ENCODE data around the gene GPATCH8. TPM values are rescaled to one million over a fixed set of nuclear protein-coding genes. Genes with fewer than 3 reads are reported as not detected.

Gene GPATCH8
- total and polyA plus RNA-seq, 10 of the 15 experiments (the other 5 are each of a cell fraction or from before 2014, with no cell fraction given) = 11.7 to 45.1 (median 21.3) TPM

DNA sequence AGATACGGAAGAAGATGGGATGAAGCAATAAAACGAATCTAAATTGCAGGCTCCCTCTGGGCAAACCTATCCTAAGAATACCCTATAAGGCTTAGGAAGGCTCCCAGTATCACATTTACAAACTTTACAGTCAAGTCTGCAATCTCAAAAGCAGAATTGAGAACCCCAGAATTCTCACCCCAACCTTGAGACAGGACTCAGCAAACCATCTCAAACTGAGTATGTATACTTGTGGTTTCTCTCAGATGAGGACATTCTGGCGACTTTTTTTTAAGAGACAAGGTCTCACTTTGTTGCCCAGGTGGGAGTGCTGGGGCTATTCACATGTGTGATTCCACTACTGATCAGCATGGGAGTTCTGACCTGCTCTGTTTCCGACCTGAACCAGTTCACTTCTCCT, 94.4 kb downstream of the GPATCH8 start:
- peaks cover 16% of the 10 kb centered on the region for H3K4me1 ChIP-seq (ENCODE audit: control insufficient read depth, insufficient read depth, low read length)
- no peaks in the 10 kb centered on the region for H3K79me2 ChIP-seq (ENCODE audit: control insufficient read depth, insufficient read depth, low read length)
- H3K9ac ChIP-seq (ENCODE audit: control insufficient read depth, insufficient read depth, low read length) = no peak overlapping the region
- H3K4me3 ChIP-seq = no peak overlapping the region
- ChIA-PET SMC1A (ENCODE audit: uncharacterized antibody, unreplicated experiment) (no interaction called here), RAD21 (ENCODE audit: unreplicated experiment) (no interaction called here), POLR2A (interaction anchor here (1.2 kb wide), 1 partner anchor 16 kb away, joined by 5 read pairs; no protein-coding TSS in a partner anchor), CTCF (no interaction called here)
- H2AFZ ChIP-seq (ENCODE audit: control insufficient read depth, low read depth, low read length) = no peak overlapping the region
- BruUV-seq (replicated peaks) = no TSS peak
- intact Hi-C loops (cut with micrococcal nuclease; ENCODE audit: unreplicated experiment) (no loop called here), in situ Hi-C loops (cut with MboI) (no loop called here)
- no peaks in the 10 kb centered on the region for H4K20me1 ChIP-seq (ENCODE audit: control insufficient read depth, insufficient read depth)
- no peaks in the 10 kb centered on the region; the same call in 1 of the 3 replicates for H3K9me3 ChIP-seq (replicated peaks; ENCODE audit: control insufficient read depth, insufficient read depth, low read length)
- WGBS (ENCODE audit: insufficient coverage, insufficient replicate concordance, low lambda C conversion rate, missing lambda C conversion rate) = 46% methylated on average over 4 of the region's 4 CpGs
- H3K27ac ChIP-seq (ENCODE audit: control insufficient read depth, insufficient read depth) = peak overlapping the region; percentile 35
- FAIRE-seq (no peak), DNase-seq (ENCODE audit: low read depth, low spot score) (no peak), ATAC-seq (peak; percentile 69)
- H3K4me2 ChIP-seq (ENCODE audit: control insufficient read depth, insufficient read depth) = no peak overlapping the region
- H3K36me3 ChIP-seq (ENCODE audit: control insufficient read depth in 2 of 2, insufficient read depth in 2 of 2, low read length in 1 of 2) = peaks cover 0 to 6% of the 10 kb centered on the region in 2 experiments; a peak in 1 of 4 replicates
- no peaks in the 10 kb centered on the region for H3K27me3 ChIP-seq (replicated peaks in 1 of 2; ENCODE audit: control insufficient read depth in 2 of 2, insufficient read depth in 2 of 2, low read length in 1 of 2)
- TF ChIP-seq, protein P1, sequence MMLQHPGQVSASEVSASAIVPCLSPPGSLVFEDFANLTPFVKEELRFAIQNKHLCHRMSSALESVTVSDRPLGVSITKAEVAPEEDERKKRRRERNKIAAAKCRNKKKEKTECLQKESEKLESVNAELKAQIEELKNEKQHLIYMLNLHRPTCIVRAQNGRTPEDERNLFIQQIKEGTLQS (IDR thresholded peaks at IDR 0.05; ENCODE audit: borderline replicate concordance, extremely low read depth, low read depth, low read length) = no peak
- TF ChIP-seq RELA (IDR thresholded peaks at IDR 0.05; ENCODE audit: borderline replicate concordance, partially characterized antibody) = no peak
- TF ChIP-seq CREM (IDR thresholded peaks at IDR 0.05; ENCODE audit: low read depth) = no peak
- TF ChIP-seq, protein P2, sequence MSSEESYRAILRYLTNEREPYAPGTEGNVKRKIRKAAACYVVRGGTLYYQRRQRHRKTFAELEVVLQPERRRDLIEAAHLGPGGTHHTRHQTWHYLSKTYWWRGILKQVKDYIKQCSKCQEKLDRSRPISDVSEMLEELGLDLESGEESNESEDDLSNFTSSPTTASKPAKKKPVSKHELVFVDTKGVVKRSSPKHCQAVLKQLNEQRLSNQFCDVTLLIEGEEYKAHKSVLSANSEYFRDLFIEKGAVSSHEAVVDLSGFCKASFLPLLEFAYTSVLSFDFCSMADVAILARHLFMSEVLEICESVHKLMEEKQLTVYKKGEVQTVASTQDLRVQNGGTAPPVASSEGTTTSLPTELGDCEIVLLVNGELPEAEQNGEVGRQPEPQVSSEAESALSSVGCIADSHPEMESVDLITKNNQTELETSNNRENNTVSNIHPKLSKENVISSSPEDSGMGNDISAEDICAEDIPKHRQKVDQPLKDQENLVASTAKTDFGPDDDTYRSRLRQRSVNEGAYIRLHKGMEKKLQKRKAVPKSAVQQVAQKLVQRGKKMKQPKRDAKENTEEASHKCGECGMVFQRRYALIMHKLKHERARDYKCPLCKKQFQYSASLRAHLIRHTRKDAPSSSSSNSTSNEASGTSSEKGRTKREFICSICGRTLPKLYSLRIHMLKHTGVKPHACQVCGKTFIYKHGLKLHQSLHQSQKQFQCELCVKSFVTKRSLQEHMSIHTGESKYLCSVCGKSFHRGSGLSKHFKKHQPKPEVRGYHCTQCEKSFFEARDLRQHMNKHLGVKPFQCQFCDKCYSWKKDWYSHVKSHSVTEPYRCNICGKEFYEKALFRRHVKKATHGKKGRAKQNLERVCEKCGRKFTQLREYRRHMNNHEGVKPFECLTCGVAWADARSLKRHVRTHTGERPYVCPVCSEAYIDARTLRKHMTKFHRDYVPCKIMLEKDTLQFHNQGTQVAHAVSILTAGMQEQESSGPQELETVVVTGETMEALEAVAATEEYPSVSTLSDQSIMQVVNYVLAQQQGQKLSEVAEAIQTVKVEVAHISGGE (CRISPR knock-in tag; IDR thresholded peaks at IDR 0.05) = no peak
- no peak for TF ChIP-seq RAD21 (IDR thresholded peaks at IDR 0.05; ENCODE audit: insufficient read depth, low read depth, low read length)
- TF ChIP-seq MEF2B (IDR thresholded peaks at IDR 0.05; ENCODE audit: partially characterized antibody, poor library complexity, severe bottlenecking) = no peak
- TF ChIP-seq RUNX3 (IDR thresholded peaks at IDR 0.05; ENCODE audit: low read length) = peak; percentile 80
- no peak for TF ChIP-seq ZNF622 (IDR thresholded peaks at IDR 0.05)
- no peak for TF ChIP-seq MEF2A (IDR thresholded peaks at IDR 0.05; ENCODE audit: insufficient read depth, low read depth, low read length)
- TF ChIP-seq ZBED1 (IDR thresholded peaks at IDR 0.05; ENCODE audit: borderline replicate concordance) = no peak
- 0 out of 2 replicates have a peak, but pooled peaks have one; percentile 22 for TF ChIP-seq EED (IDR thresholded peaks at IDR 0.05; ENCODE audit: low read depth)
- no peak for TF ChIP-seq ZNF217 (IDR thresholded peaks at IDR 0.05)
- TF ChIP-seq SPI1 (IDR thresholded peaks at IDR 0.05; ENCODE audit: borderline replicate concordance, insufficient read depth, low read depth, low read length) = peak; percentile 66
- TF ChIP-seq, protein P3, sequence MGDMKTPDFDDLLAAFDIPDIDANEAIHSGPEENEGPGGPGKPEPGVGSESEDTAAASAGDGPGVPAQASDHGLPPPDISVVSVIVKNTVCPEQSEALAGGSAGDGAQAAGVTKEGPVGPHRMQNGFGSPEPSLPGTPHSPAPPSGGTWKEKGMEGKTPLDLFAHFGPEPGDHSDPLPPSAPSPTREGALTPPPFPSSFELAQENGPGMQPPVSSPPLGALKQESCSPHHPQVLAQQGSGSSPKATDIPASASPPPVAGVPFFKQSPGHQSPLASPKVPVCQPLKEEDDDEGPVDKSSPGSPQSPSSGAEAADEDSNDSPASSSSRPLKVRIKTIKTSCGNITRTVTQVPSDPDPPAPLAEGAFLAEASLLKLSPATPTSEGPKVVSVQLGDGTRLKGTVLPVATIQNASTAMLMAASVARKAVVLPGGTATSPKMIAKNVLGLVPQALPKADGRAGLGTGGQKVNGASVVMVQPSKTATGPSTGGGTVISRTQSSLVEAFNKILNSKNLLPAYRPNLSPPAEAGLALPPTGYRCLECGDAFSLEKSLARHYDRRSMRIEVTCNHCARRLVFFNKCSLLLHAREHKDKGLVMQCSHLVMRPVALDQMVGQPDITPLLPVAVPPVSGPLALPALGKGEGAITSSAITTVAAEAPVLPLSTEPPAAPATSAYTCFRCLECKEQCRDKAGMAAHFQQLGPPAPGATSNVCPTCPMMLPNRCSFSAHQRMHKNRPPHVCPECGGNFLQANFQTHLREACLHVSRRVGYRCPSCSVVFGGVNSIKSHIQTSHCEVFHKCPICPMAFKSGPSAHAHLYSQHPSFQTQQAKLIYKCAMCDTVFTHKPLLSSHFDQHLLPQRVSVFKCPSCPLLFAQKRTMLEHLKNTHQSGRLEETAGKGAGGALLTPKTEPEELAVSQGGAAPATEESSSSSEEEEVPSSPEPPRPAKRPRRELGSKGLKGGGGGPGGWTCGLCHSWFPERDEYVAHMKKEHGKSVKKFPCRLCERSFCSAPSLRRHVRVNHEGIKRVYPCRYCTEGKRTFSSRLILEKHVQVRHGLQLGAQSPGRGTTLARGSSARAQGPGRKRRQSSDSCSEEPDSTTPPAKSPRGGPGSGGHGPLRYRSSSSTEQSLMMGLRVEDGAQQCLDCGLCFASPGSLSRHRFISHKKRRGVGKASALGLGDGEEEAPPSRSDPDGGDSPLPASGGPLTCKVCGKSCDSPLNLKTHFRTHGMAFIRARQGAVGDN (IDR thresholded peaks at IDR 0.05) = no peak
- no peak for TF ChIP-seq ZNF207 (IDR thresholded peaks at IDR 0.05; ENCODE audit: borderline replicate concordance)
- no peak for TF ChIP-seq RCOR1 (conservative IDR thresholded peaks at IDR 0.05; ENCODE audit: low read depth, low read length)
- TF ChIP-seq HDAC6 (IDR thresholded peaks at IDR 0.05; ENCODE audit: unreplicated experiment) = no peak
- TF ChIP-seq SMAD5 (IDR thresholded peaks at IDR 0.05; ENCODE audit: low read depth) = no peak
- no peak for TF ChIP-seq BHLHE40 (IDR thresholded peaks at IDR 0.05; ENCODE audit: borderline replicate concordance in 1 of 2, low read depth in 2 of 2, low read length in 1 of 2)

Data from GM12878 (cell line).